PC-3 (cell line): ENCODE data around the gene CLEC1A. TPM values are rescaled to one million over a fixed set of nuclear protein-coding genes. Genes with fewer than 3 reads are reported as not detected.

Experiments used
- ATAC-seq: fragments of 200-7000 bp; cut with Tn5 transposase; 2 replicates; pipeline ENCODE4 v1.9.1; 2020; ENCODE audit warnings: mild to moderate bottlenecking, moderate library complexity
- BruUV-seq: library from RNA; stranded (reverse); fragments of 400-500 nt; replicated peaks from 2 replicates; lab custom pipeline; 2021; lab: Mats Ljungman, UMichigan
- CTCF ChIA-PET: fragments of 300-600 bp; sonication (Branson Sonifier 250); formaldehyde crosslinking; loops from one replicate; lab custom pipeline; 2022; ENCODE audit warnings: antibody characterized with exemption; lab: Charles Lee
- POLR2A ChIA-PET: fragments of 300-600 bp; sonication (Branson Sonifier 250); formaldehyde crosslinking; loops from one replicate; lab custom pipeline; 2022; ENCODE audit warnings: antibody characterized with exemption; ENCODE audit not compliant: unreplicated experiment; lab: Charles Lee
- DNase-seq: peaks from one replicate; pipeline ENCODE4 v3.0.0-alpha.2; 2015
- H2AFZ ChIP-seq: fragments of 300-600 bp; sonication (generic); 2 replicates; pipeline ENCODE4 v1.6.0; 2016; ENCODE audit warnings: antibody characterized with exemption, low read length
- H3F3A ChIP-seq: fragments of 300-600 bp; sonication (generic); one replicate; pipeline ENCODE4 v1.6.0; 2017; ENCODE audit warnings: antibody characterized with exemption, low read length, control low read depth, mild to moderate bottlenecking; ENCODE audit not compliant: unreplicated experiment
- H3K27ac ChIP-seq: fragments of 300-600 bp; sonication (generic); 2 replicates; pipeline ENCODE4 v1.5.1; 2016; ENCODE audit warnings: mild to moderate bottlenecking, low read length
- H3K27me3 ChIP-seq: fragments of 300-600 bp; sonication (generic); 2 replicates; pipeline ENCODE4 v1.6.1; 2016; ENCODE audit warnings: low read length, mixed read lengths
- H3K36me3 ChIP-seq: fragments of 300-600 bp; sonication (generic); 2 replicates; pipeline ENCODE4 v1.6.1; 2016; ENCODE audit warnings: low read depth, mixed run types, low read length, mixed read lengths
- H3K4me1 ChIP-seq: fragments of 300-600 bp; sonication (generic); 2 replicates; pipeline ENCODE4 v1.5.1; 2016; ENCODE audit warnings: low read length; ENCODE audit not compliant: insufficient read depth
- H3K4me2 ChIP-seq: fragments of 300-600 bp; sonication (generic); 2 replicates; pipeline ENCODE4 v1.6.0; 2016; ENCODE audit warnings: low read length
- H3K4me3 ChIP-seq: fragments of 300-600 bp; sonication (generic); 2 replicates; pipeline ENCODE4 v1.5.1; 2016; ENCODE audit warnings: mild to moderate bottlenecking, low read length, mixed read lengths
- H3K79me2 ChIP-seq: fragments of 300-600 bp; sonication (generic); 2 replicates; pipeline ENCODE4 v1.6.1; 2017; ENCODE audit warnings: low read length, mixed read lengths
- H3K9ac ChIP-seq: fragments of 300-600 bp; sonication (generic); 2 replicates; pipeline ENCODE4 v1.6.0; 2016; ENCODE audit warnings: mild to moderate bottlenecking, low read length
- H3K9me2 ChIP-seq: fragments of 300-600 bp; sonication (generic); replicated peaks from 2 replicates; pipeline ENCODE4 v1.6.1; 2016; ENCODE audit warnings: mixed run types, low read length, mixed read lengths
- H3K9me3 ChIP-seq: fragments of 300-600 bp; sonication (generic); 2 replicates; pipeline ENCODE4 v1.6.1; 2016; ENCODE audit warnings: low read length, mixed read lengths
- H4K20me1 ChIP-seq: fragments of 300-600 bp; sonication (generic); 2 replicates; pipeline ENCODE4 v1.6.1; 2016; ENCODE audit warnings: low read length, mixed read lengths
- CTCF ChIP-seq: fragments of 300-600 bp; sonication (generic); conservative IDR thresholded peaks from 2 replicates; pipeline ENCODE4 v1.5.1; 2017; ENCODE audit warnings: antibody characterized with exemption, low read depth, mild to moderate bottlenecking, low read length
- EZH2 ChIP-seq: fragments of 300-600 bp; sonication (generic); IDR thresholded peaks from one replicate; pipeline ENCODE4 v1.6.1; 2017; ENCODE audit warnings: antibody characterized with exemption, mild to moderate bottlenecking, low read length; ENCODE audit not compliant: unreplicated experiment
- EZH2phosphoT487 ChIP-seq: fragments of 300-600 bp; sonication (generic); IDR thresholded peaks from 2 replicates; pipeline ENCODE4 v1.6.1; 2018; ENCODE audit warnings: mild to moderate bottlenecking, antibody characterized with exemption, low read length, borderline replicate concordance
- intact Hi-C: fragments of 100-400 bp; cut with micrococcal nuclease; formaldehyde crosslinking; loops from 2 replicates; pipeline ENCODE4 v1.9.0; 2023
- total RNA-seq: library from RNA; depleted of rRNA; stranded (reverse); fragments of >200 nt; gene quantifications from 2 replicates; pipeline ENCODE4 v1.2.3, GENCODE V29; 2014

The CLEC1A gene
- total RNA-seq, 1 experiment from 2014 or later: not detected

DNA sequence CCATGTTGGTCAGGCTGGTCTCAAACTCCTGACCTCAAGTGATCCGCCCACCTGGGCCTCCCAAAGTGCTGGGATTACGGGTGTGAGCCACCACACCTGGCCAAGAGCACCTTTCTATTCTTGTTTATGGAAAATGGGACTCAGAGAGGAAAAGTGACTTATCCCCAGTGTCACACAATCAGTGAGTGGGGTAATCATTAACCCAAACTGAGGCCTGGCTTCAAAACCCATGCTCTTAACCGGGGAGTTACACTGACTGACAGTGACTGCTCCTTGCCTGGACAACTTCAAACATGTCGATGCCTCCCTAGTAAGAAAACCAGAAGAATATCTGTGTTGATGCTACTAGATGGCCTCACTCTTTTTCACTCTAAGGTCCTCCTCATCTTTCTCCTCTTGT, 23.9 kb upstream of the CLEC1A start:
- no peak for TF ChIP-seq EZH2
- no peak for TF ChIP-seq CTCF
- TF ChIP-seq EZH2phosphoT487: no peak
- POLR2A ChIA-PET: no interaction called here
- H3K4me1 ChIP-seq: no peaks in the 10 kb centered on the region
- no peaks in the 10 kb centered on the region for H3K79me2 ChIP-seq
- BruUV-seq: no TSS peak
- no peaks in the 10 kb centered on the region for H4K20me1 ChIP-seq
- H3K27ac ChIP-seq: no peak overlapping the region
- no peak overlapping the region for H2AFZ ChIP-seq
- H3F3A ChIP-seq: no peaks in the 10 kb centered on the region
- no peaks in the 10 kb centered on the region for H3K27me3 ChIP-seq
- H3K9me3 ChIP-seq: no peaks in the 10 kb centered on the region
- H3K4me2 ChIP-seq: no peak overlapping the region
- no peak overlapping the region for H3K4me3 ChIP-seq
- H3K9ac ChIP-seq: no peak overlapping the region
- DNase-seq (no peak), ATAC-seq (no peak)
- intact Hi-C loops: no loop called here
- CTCF ChIA-PET: no interaction called here
- H3K9me2 ChIP-seq: no peaks in the 10 kb centered on the region
- no peaks in the 10 kb centered on the region for H3K36me3 ChIP-seq

DNA sequence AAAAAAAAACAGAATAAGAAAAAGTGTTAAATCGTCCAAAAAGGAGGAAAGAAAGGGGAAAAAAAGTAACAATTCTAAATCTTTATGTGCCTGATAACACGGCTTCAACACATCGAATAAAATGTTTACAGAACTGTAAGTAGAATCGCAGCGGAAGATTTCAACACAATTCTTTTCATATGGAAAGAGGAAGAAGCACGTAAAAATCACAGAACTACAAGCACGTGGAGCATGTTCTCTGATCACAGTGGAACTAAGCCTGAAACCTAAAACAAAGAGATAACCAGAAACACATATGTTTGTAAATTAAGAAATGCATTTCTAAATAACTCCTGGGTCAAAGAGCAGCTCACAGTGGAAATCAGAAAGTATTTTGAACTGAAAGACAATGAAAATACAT, 22.5 kb upstream of the CLEC1A start:
- H3K27ac ChIP-seq: no peak overlapping the region
- H3K9me2 ChIP-seq: no peaks in the 10 kb centered on the region
- no peaks in the 10 kb centered on the region for H3K36me3 ChIP-seq
- ATAC-seq: no peak
- no peaks in the 10 kb centered on the region for H4K20me1 ChIP-seq
- no peaks in the 10 kb centered on the region for H3K27me3 ChIP-seq
- H2AFZ ChIP-seq: no peak overlapping the region
- ChIA-PET POLR2A (no interaction called here), CTCF (no interaction called here)
- no peak for DNase-seq
- no peak overlapping the region for H3K4me3 ChIP-seq
- H3K4me2 ChIP-seq: no peak overlapping the region
- no TSS peak for BruUV-seq
- TF ChIP-seq CTCF (no peak), EZH2phosphoT487 (no peak), EZH2 (no peak)
- no peak overlapping the region for H3K9ac ChIP-seq
- H3K4me1 ChIP-seq: no peaks in the 10 kb centered on the region
- no peaks in the 10 kb centered on the region for H3K9me3 ChIP-seq
- no peaks in the 10 kb centered on the region for H3K79me2 ChIP-seq
- no peaks in the 10 kb centered on the region for H3F3A ChIP-seq
- intact Hi-C loops: no loop called here

GRCh38 chr12:10119066-10119465, 20.3 kb upstream of the CLEC1A start:
- H3K9me2 ChIP-seq: no peaks in the 10 kb centered on the region
- no peak overlapping the region for H3K9ac ChIP-seq
- no peaks in the 10 kb centered on the region for H3K79me2 ChIP-seq
- ChIA-PET CTCF (no interaction called here), POLR2A (no interaction called here)
- TF ChIP-seq CTCF: no peak
- TF ChIP-seq EZH2: no peak
- TF ChIP-seq EZH2phosphoT487: no peak
- no peak for ATAC-seq
- intact Hi-C loops: no loop called here
- no peak overlapping the region for H2AFZ ChIP-seq
- no peaks in the 10 kb centered on the region for H3K9me3 ChIP-seq
- no peaks in the 10 kb centered on the region for H4K20me1 ChIP-seq
- no peaks in the 10 kb centered on the region for H3K36me3 ChIP-seq
- no peak for DNase-seq
- H3K27ac ChIP-seq: no peak overlapping the region
- no peak overlapping the region for H3K4me3 ChIP-seq
- H3K4me1 ChIP-seq: peaks cover 6% of the 10 kb centered on the region
- no peak overlapping the region for H3K4me2 ChIP-seq
- BruUV-seq: no TSS peak
- no peaks in the 10 kb centered on the region for H3F3A ChIP-seq
- H3K27me3 ChIP-seq: no peaks in the 10 kb centered on the region
